HG02885 (cell line): Measurements from ENCODE around the gene HDAC2.
A peak's percentile ranks its signal among the peaks of the same experiment; 100 is the strongest.
"Not testable (repeated sequence)": the region's sequence is repeated elsewhere in the genome, so short reads cannot be mapped to it uniquely, and the experiment has no call there.

Experiments
- ATAC-seq: cut with Tn5 transposase; IDR thresholded peaks from one replicate; pipeline ENCODE4 v1.9.1; 2021; ENCODE audit warnings: mild to moderate bottlenecking; ENCODE audit not compliant: unreplicated experiment, poor library complexity

Gene HDAC2

GRCh38 chr6:113970805-113971676 lies at the start of gene HDAC2:
Gene HDAC2, minus strand, starts transcription at chr6:113971148. Its CDS starts 240 bp downstream, at chr6:113970908.
- ATAC-seq = peak; percentile 80

GRCh38 chr6:114020196-114020595 lies 49.2 kb upstream of the HDAC2 start:
- ATAC-seq = no peak

- ATAC-seq = not testable (repeated sequence)
These were observed 46.2 kb upstream of the HDAC2 start for GRCh38 chr6:114017146-114017545.

GRCh38 chr6:114014106-114014505 lies 43.2 kb upstream of the HDAC2 start:
- ATAC-seq = not testable (repeated sequence)

- ATAC-seq = not testable (repeated sequence)
These were observed 40.5 kb upstream of the HDAC2 start for GRCh38 chr6:114011486-114011885.

GRCh38 chr6:114010540-114010939 lies 39.6 kb upstream of the HDAC2 start:
- ATAC-seq = no peak

- ATAC-seq = no peak
These were observed 38.2 kb upstream of the HDAC2 start for GRCh38 chr6:114009192-114009591.

- no peak for ATAC-seq
These were observed 37.4 kb upstream of the HDAC2 start for GRCh38 chr6:114008331-114008730.

- peak; percentile 97 for ATAC-seq
These were observed 36.6 kb upstream of the HDAC2 start for GRCh38 chr6:114007516-114007915.

- no peak for ATAC-seq
These were observed 30.4 kb upstream of the HDAC2 start for GRCh38 chr6:114001354-114001753.

- no peak for ATAC-seq
These were observed 29.1 kb upstream of the HDAC2 start for GRCh38 chr6:114000069-114000468.

- no peak for ATAC-seq
These were observed 28.3 kb upstream of the HDAC2 start for GRCh38 chr6:113999284-113999683.

- ATAC-seq = no peak
These were observed 27.9 kb upstream of the HDAC2 start for GRCh38 chr6:113998811-113999210.

- ATAC-seq = no peak
These were observed 26.2 kb upstream of the HDAC2 start for GRCh38 chr6:113997116-113997515.

- no peak for ATAC-seq
These were observed 24.7 kb upstream of the HDAC2 start for GRCh38 chr6:113995634-113996033.

GRCh38 chr6:113994934-113995342 lies 24.0 kb upstream of the HDAC2 start:
- ATAC-seq = peak; percentile 95

GRCh38 chr6:113989675-113990074 lies 18.7 kb upstream of the HDAC2 start:
- no peak for ATAC-seq

- not testable (repeated sequence) for ATAC-seq
These were observed 11.7 kb upstream of the HDAC2 start for GRCh38 chr6:113982675-113983074.

GRCh38 chr6:113982055-113982550 lies 11.2 kb upstream of the HDAC2 start:
- no peak for ATAC-seq

GRCh38 chr6:113980937-113981554 lies 10.1 kb upstream of the HDAC2 start:
- peak; percentile 66 for ATAC-seq

GRCh38 chr6:113979937-113980336 lies 9.0 kb upstream of the HDAC2 start:
- peak; percentile 76 for ATAC-seq
